ENCODE measurements around the gene SETMAR.

Gene SETMAR

DNA sequence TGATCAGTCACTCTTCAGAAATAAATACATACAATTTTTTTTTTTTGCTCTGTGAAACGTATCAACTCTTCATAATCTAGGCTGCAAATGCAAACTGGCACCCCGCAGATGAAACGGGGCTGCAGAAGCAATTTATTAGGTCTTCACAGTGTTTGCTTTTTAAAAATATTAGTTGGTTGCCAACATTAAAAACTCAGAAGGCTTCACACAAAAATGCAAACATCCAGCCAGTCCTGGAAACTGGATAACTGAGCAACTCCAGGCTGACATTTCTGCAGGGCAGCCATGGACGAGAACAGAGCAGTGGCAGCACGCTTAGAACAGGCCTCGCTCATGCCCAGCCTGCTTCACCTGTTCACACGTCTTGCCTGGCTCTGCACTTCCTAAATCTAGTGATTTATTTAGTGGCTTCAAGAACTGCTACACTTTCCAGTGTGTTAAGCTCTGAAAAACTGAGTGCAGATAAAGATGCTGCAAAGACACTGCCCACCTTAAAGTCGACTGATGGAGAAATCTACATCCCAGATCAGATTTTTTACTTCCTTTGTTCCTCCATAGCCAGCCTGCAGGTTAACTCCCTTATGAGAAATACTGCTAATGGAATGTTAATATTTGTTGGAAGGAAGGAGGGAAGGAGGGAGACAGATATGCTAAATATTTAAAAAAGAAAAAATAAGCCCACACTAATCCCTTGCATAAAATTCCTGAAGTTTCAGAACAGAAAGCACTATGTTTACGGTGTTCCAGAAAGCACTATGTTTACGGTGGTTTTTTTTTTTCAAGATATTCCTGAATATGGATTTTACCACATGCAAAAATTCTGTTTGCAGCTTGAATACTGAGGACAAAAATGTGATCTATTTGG, 53.6 kb downstream of the SETMAR start:
- no peak for DNase-seq (ENCODE audit: extremely low read depth, low read depth)
- TF ChIP-seq, protein P1, sequence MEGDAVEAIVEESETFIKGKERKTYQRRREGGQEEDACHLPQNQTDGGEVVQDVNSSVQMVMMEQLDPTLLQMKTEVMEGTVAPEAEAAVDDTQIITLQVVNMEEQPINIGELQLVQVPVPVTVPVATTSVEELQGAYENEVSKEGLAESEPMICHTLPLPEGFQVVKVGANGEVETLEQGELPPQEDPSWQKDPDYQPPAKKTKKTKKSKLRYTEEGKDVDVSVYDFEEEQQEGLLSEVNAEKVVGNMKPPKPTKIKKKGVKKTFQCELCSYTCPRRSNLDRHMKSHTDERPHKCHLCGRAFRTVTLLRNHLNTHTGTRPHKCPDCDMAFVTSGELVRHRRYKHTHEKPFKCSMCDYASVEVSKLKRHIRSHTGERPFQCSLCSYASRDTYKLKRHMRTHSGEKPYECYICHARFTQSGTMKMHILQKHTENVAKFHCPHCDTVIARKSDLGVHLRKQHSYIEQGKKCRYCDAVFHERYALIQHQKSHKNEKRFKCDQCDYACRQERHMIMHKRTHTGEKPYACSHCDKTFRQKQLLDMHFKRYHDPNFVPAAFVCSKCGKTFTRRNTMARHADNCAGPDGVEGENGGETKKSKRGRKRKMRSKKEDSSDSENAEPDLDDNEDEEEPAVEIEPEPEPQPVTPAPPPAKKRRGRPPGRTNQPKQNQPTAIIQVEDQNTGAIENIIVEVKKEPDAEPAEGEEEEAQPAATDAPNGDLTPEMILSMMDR (IDR thresholded peaks at IDR 0.05; ENCODE audit: low read depth, low read length, missing control alignments): no peak
- H3K4me3 ChIP-seq (replicated peaks; ENCODE audit: low read depth, low read length): no peak overlapping the region

DNA sequence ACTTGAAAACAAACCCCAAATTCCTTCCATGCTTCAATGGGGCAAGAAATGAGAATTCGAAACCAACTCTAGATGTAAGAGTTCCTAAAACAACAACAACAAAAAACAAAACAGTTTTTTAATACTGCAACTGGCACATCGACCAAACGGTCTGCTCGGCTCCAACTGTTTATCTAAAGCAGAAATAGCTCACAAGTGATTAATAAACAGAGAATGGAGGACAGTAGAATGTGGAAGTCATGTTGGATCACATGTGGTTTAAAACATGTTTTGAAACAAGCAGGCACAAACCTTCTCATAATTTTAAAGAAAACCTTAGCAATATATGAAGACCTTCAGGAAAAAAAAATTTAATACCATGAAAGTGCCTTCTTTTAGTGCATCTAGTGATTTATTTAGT, 55.1 kb downstream of the SETMAR start:
- H3K4me3 ChIP-seq (replicated peaks; ENCODE audit: low read depth, low read length): no peak overlapping the region
- no peak for DNase-seq (ENCODE audit: extremely low read depth, low read depth)
- TF ChIP-seq, protein P1 (IDR thresholded peaks at IDR 0.05; ENCODE audit: low read depth, low read length, missing control alignments): no peak

DNA sequence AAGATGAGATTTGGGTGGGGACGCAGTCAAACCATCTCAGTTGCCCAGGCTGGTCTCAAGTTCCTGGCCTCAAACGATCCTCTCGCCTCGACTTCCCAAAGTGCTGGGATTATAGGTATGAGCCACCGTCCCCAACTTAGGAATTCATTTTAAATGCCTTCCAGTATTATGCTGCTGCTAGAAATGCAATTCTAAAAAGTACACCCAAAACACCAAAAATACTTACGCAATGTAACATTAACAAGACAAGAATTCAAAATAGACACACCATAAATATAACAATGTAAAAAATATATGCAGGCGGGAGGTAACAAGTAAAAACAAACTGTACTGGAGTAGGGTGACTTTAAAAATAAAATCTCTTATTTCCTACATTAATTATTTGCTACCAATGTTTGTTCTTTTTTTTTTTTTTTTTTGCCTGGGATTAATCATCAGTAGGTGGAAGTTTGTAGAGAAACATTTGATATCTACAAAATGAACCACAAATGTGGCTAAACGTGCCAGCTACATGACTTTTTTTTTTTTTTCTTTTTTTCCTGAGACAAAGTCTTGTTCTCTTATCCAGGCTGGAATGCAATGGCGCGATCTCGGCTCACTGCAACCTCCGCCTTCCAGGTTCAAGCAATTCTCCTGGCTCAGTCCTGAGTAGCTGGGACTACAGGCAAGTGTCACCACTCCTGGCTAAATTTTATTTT, 56.8 kb downstream of the SETMAR start:
- DNase-seq (ENCODE audit: extremely low read depth, low read depth): no peak
- TF ChIP-seq, protein P1 (IDR thresholded peaks at IDR 0.05; ENCODE audit: low read depth, low read length, missing control alignments): no peak

DNA sequence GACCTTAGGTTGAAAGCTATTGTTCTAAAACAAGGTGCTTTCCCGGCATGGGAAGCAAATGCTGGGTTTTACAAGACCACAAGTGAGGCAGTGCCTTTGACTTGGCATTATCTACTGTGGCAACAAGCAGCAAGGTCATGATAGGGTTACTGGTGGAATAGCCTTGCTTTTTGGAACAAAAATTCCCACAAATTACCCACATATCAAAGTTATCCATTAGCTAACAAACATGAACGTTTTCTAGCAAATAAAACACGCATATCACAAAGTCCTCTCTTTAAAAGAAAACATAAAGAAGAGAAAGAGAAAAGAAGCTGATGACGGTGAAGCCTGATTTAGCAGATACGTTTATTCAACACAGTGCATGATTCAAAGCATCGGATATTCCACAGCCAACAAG, 57.6 kb downstream of the SETMAR start:
- TF ChIP-seq, protein P1 (IDR thresholded peaks at IDR 0.05; ENCODE audit: low read depth, low read length, missing control alignments): no peak
- no peak overlapping the region for H3K4me3 ChIP-seq (replicated peaks; ENCODE audit: low read depth, low read length)
- no peak for DNase-seq (ENCODE audit: extremely low read depth, low read depth)

More for the DNA sequence above, 56.8 kb downstream of the SETMAR start:
- H3K4me3 ChIP-seq (replicated peaks; ENCODE audit: low read depth, low read length): no peak overlapping the region

DNA sequence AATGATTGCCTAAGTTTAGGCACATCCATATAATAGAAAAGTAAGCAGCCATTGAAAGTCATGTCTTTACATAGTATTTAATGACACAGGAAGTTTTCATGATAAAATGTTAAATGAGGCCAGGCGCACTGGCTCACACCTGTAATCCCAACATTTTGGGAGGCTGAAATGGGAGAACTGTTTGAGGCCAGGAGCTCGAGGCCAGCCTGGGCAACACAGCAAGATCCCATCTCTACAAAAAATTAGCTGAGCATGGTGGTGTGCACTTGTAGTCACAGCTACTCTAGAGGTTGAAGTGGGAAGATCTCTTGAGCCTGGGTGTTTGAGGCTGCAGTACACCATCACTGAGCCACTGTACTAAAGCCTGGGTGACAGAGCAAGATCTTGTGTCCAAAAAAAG, 59.4 kb downstream of the SETMAR start:
- TF ChIP-seq, protein P1 (IDR thresholded peaks at IDR 0.05; ENCODE audit: low read depth, low read length, missing control alignments): no peak
- DNase-seq (ENCODE audit: extremely low read depth, low read depth): no peak
- H3K4me3 ChIP-seq (replicated peaks; ENCODE audit: low read depth, low read length): no peak overlapping the region

Data from HFF-Myc (cell line).